Type B pancreatic cell (in vitro differentiated cells): ENCODE measurements around the gene FAM13B. TPM values are rescaled to one million over a fixed set of nuclear protein-coding genes. Genes with fewer than 3 reads are reported as not detected.
"Not testable (repeated sequence)": the region's sequence is repeated elsewhere in the genome, so short reads cannot be mapped to it uniquely, and the experiment has no call there.

Experiments
- DNase-seq: peaks from one replicate; pipeline ENCODE4 v3.0.0; 2021; ENCODE audit warnings: mixed read lengths; ENCODE audit not compliant: unreplicated experiment; ENCODE audit errors: extremely low spot score
- H3K27ac Mint-ChIP-seq: 2 replicates; pipeline ENCODE4 v1.8.0; 2021; ENCODE audit warnings: mild to moderate bottlenecking, mixed read lengths
- H3K27me3 Mint-ChIP-seq: 2 replicates; pipeline ENCODE4 v1.8.0; 2021; ENCODE audit warnings: mixed read lengths
- H3K36me3 Mint-ChIP-seq: 2 replicates; pipeline ENCODE4 v1.8.0; 2021; ENCODE audit warnings: mixed read lengths
- H3K4me1 Mint-ChIP-seq: one replicate; pipeline ENCODE4 v1.8.0; 2021; ENCODE audit warnings: mixed read lengths; ENCODE audit not compliant: unreplicated experiment
- H3K4me3 Mint-ChIP-seq: 2 replicates; pipeline ENCODE4 v1.8.0; 2021; ENCODE audit warnings: mild to moderate bottlenecking, mixed read lengths
- H3K9me3 Mint-ChIP-seq: 2 replicates; pipeline ENCODE4 v1.8.0; 2021; ENCODE audit warnings: mixed read lengths
- CTCF ChIP-seq: fragments of 200-600 bp; sonication (generic); conservative IDR thresholded peaks from 2 replicates; pipeline ENCODE4 v1.5.0; 2021; ENCODE audit warnings: antibody characterized with exemption, mild to moderate bottlenecking
- total RNA-seq: library from RNA; stranded (reverse); gene quantifications from 2 replicates; pipeline ENCODE4 v1.2.1, GENCODE V29; 2021; ENCODE audit warnings: low replicate concordance

The FAM13B gene
- total RNA-seq, 1 donor from 2014 or later = 39.6 TPM

GRCh38 chr5:138054206-138054605 lies 21.3 kb upstream of the FAM13B start:
- TF ChIP-seq CTCF = no peak
- DNase-seq = no peak
- Mint-ChIP-seq H3K27ac (peak overlapping the region; percentile 62), H3K4me3 (no peak overlapping the region), H3K4me1 (peaks cover 7% of the 10 kb centered on the region), H3K9me3 (no peaks in the 10 kb centered on the region), H3K27me3 (peaks cover 3% of the 10 kb centered on the region), H3K36me3 (no peaks in the 10 kb centered on the region)

- no peak for DNase-seq
- Mint-ChIP-seq H3K27ac (peak overlapping the region; percentile 62), H3K27me3 (peaks cover 3% of the 10 kb centered on the region), H3K36me3 (no peaks in the 10 kb centered on the region), H3K4me1 (peaks cover 7% of the 10 kb centered on the region), H3K4me3 (no peak overlapping the region), H3K9me3 (no peaks in the 10 kb centered on the region)
- no peak for TF ChIP-seq CTCF
Observed at GRCh38 chr5:138053554-138053953, 20.7 kb upstream of the FAM13B start.

- not testable (repeated sequence) for H3K4me3 Mint-ChIP-seq, H3K9me3 Mint-ChIP-seq, H3K4me1 Mint-ChIP-seq, H3K27ac Mint-ChIP-seq, H3K27me3 Mint-ChIP-seq, H3K36me3 Mint-ChIP-seq, DNase-seq
Observed at GRCh38 chr5:138052718-138053117, 19.8 kb upstream of the FAM13B start.

- Mint-ChIP-seq H3K4me3 (no peak overlapping the region), H3K27ac (no peak overlapping the region), H3K9me3 (no peaks in the 10 kb centered on the region), H3K27me3 (peaks cover 3% of the 10 kb centered on the region), H3K4me1 (peaks cover 7% of the 10 kb centered on the region), H3K36me3 (no peaks in the 10 kb centered on the region)
- no peak for DNase-seq
- no peak for TF ChIP-seq CTCF
Observed at GRCh38 chr5:138051441-138052296, 18.8 kb upstream of the FAM13B start.

- DNase-seq, H3K4me3 Mint-ChIP-seq, H3K9me3 Mint-ChIP-seq, H3K27ac Mint-ChIP-seq, H3K27me3 Mint-ChIP-seq, H3K36me3 Mint-ChIP-seq, H3K4me1 Mint-ChIP-seq: not testable (repeated sequence)
Observed at GRCh38 chr5:138045283-138045682, 12.4 kb upstream of the FAM13B start.

- DNase-seq = no peak
Observed at GRCh38 chr5:138038826-138039225, 5.9 kb upstream of the FAM13B start.

More at GRCh38 chr5:138038826-138039225, 5.9 kb upstream of the FAM13B start:
- no peaks in the 10 kb centered on the region for H3K27me3 Mint-ChIP-seq
- peaks cover 7% of the 10 kb centered on the region for H3K4me1 Mint-ChIP-seq
- H3K36me3 Mint-ChIP-seq = no peaks in the 10 kb centered on the region
- no peaks in the 10 kb centered on the region for H3K9me3 Mint-ChIP-seq
- TF ChIP-seq CTCF = no peak
- H3K4me3 Mint-ChIP-seq = no peak overlapping the region
- no peak overlapping the region for H3K27ac Mint-ChIP-seq
